T1000 (cell line): Measurements from ENCODE around the gene NFE2L2.
A peak's percentile ranks its signal among the peaks of the same experiment; 100 is the strongest.
"Not testable (repeated sequence)": the region's sequence is repeated elsewhere in the genome, so short reads cannot be mapped to it uniquely, and the experiment has no call there.

Source experiments
- DNase-seq: peaks from one replicate; lab custom pipeline; 2025; ENCODE audit warnings: mixed read lengths; lab: John Stamatoyannopoulos, UW

Gene NFE2L2

DNA sequence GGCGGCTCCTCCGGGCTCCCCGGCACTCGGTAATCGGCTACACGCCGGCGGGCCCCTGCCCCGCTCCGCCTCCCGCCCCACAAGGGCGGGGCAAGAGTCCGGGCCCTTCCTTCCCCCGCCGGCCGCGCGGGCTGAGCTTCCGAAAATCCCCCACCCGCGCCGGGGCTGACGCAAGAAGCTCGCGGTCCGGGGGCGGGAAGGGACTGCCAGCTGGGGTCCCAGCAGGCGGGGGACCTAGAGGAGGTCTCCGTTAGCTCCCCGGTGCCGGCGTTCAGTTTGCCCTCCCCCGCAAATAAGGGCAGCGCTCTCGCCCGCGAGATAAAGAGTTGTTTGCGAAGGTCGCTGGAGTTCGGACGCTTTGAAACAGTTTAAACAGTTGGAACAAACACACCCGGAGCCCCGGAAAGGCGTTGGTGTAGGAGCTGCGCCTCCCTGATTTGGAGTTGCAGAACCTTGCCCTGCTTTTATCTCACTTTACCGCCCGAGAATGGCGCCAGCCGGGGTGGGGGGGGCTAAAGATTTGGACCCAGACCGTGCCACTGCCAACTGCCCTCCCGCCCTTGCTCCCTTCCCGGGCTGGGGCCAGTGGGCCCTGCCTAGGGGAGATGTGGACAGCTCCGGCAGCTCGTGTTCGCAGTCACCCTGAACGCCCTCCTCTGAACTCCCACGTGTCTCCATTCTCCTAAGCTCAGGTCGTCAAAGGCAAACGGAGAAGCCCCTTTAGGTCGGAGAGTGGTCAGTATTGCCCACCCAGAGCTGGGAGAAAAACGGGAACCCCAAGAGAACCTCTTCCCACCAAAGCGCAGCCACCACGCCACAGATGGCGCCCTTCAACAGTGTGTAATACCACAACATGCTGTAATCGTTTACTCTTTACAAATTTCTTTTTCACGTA, at the start of gene NFE2L2:
NFE2L2 (minus strand) TSS at position 35 of the 895 bp plus-strand sequence. CDS start 151 bp downstream, outside the sequence.
- DNase-seq = peak; percentile 69

DNA sequence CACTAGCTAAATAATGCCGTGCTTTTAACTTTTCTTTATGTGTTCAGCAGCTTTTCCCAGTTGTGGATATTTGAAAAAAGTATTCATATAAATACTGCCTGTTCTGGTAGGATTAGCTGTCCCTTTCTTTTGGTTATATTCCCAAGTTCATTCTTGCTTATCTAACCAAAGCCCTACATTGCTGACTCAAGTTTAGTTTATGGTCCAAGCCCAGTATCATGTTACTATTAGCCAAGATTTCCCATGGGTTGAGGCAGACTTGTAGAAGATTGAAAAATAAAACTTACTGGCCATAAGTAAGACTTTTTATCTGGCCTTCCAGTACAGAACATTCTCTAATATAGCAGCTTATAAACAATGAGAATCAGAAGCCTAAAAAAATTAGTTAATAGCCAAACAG, 49.7 kb upstream of the NFE2L2 start:
- no peak for DNase-seq

DNA sequence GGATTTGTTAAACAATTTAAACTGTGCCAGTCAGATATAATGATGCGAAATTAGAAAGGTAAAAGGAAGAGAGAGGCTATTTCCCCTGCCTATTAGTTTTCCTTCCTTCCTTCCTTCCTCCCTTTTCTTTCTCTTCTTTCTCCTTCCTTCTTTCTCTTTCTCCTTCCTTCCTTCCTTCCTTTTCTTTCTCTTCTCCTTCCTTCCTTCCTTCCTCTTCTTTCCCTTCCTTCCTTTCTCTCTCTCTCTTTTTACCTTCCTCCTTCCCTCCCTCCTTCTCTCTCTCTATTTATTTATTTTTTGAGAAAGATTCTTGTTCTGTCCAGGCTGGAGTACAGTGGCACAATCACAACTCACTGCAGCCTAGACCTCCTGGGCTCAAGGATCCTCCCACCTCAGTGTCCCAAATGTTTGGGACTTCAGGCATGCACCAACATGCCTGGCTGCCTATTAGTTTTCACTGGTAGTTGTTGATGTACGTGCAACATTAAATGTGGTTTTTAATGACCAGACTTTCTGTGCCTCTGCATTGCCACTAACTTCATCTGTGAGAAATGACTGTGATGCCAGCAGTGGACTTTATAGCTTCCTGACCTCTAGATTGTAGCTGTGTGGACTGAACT, 48.7 kb upstream of the NFE2L2 start:
- DNase-seq = no peak

DNA sequence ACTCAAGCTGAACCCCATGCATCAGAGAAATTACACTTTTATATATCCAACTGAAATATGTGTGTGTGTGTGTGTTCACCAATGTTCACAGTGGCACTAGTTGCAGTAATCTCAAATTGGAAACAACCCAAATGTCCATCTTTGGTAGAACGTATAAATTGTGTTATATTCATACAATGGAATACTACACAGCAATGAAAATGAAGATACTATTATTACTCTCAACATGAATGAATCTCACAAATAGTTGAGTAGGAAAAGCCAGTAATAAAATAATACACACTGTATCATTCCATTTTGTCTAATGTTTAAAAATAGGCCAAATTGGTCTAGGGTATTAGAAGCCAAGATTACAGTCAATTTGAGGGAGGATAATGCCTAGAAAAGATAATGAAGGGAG, 48.0 kb upstream of the NFE2L2 start:
- no peak for DNase-seq

DNA sequence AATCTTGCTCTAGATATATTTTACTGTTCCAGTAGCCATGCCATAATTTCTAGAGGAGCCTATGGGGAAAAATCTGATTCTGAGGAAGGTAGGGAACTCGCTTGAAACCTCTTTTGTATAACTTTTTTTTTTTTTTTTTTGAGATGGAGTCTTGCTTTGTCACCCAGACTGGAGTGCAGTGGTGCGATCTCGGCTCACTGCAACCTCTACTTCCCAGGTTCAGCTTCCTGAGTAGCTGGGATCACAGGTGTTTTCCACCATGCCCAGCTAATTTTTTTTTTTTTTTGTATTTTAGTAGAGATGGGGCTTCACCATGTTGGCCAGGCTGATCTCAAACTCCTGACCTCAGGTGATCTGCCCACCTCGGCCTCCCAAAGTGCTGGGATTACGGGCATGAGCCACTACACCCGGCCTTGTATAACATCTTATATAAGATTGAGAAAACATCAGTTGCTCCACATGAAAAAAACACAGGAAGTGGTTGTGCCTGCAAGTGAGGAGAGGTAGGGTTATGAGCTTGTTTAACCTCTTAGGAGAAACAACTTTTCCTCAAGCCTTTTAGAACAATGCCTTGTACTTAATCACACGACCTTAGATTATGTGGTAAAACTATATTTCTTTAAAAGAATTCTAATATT, 45.3 kb upstream of the NFE2L2 start:
- not testable (repeated sequence) for DNase-seq

DNA sequence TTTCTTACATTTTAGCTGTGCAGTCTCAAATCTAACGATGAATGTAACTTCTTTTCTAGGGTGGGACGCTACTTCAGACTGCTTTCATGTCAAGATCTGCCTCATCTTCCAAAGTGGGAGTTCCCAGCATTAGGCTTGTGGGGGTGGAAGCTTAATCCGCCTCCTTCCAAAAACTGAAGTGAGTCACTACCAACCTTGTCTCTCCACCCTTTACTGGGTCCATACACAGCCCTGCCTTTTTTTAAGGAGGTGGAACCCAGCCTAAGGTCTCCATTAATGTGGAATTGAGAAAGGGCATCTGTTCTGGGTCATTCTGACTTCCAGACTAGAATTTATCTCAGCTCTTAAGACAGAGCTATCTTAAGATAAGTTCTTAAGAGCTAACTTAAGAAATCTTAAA, 42.0 kb upstream of the NFE2L2 start:
- no peak for DNase-seq

DNA sequence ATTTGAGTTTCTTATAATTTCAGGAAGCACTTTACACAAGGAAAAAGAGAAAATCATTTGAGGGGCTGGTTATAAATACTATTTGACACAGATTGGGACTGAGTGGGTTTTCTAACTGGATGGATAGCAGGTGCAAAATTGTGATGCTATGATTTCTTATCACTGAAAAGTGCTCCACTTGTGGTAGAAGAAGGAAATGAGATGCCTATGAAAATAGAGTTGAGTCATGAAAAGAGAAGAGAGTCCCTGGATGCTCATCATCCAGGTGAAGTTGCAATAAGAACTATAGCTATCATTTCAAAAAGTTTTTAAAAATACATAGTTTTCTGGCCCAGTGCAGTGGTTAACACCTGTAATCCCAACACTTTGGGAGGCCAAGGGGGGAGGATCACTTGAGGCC, 39.4 kb upstream of the NFE2L2 start:
- no peak for DNase-seq

DNA sequence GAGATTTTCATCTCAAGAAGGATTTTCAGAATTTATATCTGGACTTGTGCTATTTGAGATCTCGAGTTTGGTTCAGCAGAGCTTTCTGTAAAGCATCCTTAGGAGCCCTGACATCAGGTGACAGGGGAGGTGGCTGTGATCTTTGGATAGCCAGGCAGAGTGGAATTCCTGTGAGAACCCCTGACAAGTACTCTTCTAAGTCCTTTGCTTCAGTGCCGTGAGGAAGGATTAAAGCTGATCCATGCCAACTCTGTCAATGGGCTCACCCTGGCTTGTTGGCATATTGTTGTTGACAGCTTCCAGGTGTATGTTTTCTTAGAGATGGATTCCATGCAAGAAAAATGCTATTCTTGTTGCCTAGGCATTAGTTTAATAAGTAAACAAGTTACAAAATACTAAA, 38.0 kb upstream of the NFE2L2 start:
- DNase-seq = no peak

DNA sequence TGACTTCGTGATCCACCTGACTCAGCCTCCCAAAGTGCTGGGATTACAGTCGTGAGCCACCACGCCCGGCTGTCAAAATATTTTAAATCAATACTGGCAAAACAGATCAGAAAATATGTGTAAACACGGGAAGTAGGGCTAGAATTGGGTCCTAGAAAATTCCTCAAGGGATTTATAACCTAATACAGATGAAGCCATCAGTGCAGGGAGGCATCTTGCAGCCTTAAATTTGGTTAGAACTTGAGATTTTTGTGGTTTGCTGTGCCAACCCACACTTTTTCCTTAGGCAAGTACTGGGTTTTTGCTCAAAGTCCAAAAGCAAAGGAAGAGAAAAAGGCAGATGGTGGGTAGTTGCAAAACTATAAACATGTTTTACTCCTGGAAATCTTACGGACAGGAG, 33.7 kb upstream of the NFE2L2 start:
- no peak for DNase-seq

DNA sequence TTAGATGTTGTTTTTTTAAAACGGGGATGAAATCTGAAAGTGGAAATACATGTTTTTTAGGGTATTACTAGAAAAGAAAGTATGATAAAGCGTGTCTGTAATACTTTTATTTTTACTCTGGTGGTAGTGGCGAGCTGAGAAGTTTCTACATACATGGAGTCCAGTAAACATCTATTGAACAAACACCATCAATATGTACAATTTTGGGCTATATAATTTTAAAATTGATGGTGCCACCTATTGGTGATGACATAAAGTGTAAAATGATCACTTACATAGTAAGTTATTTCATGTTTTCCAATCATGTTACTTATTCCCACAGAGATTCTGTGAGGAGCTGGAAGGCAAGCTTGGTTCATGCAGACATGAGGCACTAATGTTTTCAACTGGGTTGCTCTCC, 31.5 kb upstream of the NFE2L2 start:
- no peak for DNase-seq

DNA sequence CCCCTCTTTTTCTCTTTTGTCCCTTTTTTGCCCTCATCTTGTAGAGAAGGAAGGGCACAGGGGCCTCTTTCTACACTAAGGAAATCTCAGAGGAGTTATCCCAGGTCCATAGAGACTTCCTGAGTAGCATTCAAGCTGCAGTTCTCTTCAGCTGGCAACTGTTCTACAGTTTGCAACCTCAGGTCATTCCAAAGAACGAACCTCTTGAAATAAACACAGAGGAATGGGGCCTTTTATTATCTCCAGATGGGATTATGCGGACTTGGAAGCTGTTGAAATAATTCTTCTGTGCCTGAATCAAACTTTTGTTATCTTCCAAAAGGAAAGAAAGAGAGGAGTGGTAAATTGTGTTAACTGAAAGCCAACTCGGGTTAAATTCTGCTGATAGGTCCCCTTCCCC, 31.0 kb upstream of the NFE2L2 start:
- no peak for DNase-seq

DNA sequence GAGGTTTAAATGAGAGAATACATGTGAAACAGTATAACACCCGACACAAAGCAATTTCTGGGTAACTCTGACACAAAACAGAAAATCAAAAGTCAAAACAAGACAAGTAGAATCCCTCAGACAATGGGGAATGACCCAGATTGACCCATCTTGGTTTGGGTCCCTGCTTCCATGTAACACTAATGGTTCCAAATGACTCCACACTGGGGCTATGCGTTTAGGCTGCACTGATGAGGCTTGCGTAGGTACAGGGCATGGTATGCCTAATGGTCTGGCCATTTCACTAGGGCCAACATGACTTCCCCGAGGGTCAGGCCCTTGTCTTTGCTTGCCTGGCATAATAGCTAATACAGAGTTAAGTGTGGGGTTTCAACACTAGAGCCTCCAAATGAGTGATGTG, 27.2 kb upstream of the NFE2L2 start:
- DNase-seq = no peak

DNA sequence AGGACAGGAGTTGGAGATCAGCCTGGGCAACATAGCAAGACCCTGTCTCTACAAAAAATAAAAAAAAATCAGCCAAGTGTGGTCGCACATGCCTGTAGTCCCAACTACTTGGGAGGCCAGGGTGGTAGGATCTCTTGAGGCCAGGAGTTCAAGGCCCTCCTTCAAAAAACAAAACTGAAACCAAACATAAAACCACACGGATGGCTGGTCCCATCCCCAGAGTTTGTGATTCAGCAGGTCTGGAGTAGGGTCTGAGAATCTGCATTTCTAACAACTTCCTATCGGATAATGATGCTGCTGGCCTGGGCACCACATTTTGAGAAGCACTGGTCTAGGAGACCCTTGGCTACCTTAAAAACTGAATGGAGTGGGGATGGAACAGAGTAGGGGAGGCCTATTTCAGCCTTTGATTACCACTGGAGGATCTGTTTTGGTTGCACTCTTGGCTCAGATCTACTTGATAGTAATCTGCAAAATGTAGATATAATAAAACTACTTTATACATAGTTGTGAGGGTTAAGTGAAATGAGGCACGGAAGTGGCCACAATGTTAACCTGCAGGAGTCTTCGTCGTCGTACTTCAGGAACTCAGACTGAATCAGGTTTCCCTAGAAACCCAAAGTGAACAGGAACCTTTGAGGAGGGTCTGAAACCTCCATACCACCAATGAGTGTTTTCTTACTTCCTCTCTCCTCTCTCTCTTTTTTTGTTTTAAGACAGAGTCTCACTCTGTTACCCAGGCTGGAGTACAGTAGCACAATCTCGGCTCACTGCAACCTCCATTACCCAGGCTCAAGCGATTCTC, 25.5 kb upstream of the NFE2L2 start:
- no peak for DNase-seq

DNA sequence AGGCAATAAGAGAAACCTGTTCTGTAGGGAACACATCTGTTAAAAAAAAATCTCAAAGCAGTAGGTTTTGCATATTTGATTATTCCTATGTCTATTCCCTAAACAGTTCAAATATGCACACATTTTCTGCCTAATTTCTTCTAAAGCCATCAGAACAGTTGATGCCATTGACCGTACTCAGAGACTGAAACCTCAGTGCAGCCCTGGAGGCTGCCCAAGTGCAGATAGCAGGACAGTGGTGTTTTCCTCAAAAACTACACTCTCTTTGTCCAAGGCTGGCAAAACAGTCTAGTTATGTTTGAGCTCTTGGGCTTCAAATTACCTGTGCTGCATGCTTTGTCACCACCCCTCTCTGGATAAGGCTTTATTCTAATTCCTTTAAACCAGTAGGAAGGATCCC, 23.3 kb upstream of the NFE2L2 start:
- no peak for DNase-seq

DNA sequence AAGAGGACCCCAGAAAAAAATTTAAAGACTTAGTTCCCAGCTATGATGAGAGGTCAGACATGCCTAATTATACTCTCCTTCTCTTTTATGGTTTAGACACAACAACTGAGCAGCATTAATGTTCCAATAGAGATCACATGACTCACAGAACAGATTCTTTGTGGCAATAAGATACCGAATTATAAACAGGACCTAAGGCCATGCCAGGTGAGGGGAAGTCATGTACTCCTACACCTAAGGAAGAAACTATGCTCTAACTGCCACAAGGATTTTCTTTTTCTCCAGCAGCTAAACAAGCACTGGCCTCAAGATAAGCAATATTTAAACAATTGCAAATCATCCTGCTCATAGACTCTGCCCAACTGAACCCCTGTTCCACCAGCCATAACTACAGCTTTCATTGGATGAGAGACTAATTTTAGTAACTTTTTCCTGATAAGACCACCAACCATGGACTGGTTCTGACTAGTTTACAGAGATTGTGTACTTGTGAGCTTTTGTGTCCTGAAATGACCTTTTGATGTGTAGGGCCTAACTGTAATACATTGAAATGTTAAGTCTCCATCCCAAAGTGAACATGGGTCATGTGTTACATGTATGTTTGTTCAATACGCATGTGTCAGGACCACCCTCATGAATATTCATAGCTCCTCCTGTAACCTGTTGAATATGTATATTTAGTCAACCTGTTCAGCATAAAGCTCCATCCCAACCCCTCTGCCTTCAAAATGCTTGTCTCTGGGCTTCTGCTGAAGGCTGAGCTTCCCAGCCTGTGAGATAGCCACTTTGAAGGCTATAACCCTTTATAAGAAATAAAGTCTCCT, 21.6 kb upstream of the NFE2L2 start:
- no peak for DNase-seq

DNA sequence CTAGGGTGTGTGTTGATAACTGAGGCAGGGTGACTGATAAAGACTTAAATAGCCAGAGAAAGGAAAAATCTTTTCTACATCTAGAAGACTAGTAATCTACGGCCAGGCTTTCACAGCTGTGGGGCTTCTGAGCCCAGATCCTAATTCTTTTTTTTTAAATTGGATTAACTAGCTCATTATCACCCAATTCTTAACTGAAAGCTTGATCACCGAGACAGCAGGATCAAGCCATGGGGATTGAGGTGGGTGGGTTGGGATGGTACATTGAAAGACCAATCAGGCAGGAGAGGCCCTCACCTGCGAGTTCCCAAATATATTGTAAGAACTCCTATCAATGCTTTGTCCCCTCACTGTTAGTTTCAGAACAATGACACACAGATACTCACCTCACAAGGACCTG, 20.0 kb upstream of the NFE2L2 start:
- no peak for DNase-seq

DNA sequence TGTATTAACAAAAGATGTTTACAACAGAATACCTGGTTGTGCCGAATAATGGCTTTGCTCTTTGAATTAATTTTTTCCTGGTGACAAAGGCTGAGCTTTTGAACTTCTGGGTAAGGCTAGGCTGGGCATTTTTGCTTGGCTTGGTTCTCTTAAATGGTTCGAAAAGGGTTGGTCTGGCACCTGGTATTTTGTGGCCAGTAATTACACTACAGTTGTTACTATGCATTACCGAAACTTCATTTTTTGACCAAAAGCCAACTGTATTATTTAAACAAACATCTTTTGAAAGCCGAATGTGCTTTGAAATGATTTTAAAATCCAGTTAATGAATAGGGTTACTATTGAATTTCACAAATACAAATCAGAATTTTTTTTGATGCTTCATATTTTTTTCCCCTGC, 19.4 kb upstream of the NFE2L2 start:
- no peak for DNase-seq

DNA sequence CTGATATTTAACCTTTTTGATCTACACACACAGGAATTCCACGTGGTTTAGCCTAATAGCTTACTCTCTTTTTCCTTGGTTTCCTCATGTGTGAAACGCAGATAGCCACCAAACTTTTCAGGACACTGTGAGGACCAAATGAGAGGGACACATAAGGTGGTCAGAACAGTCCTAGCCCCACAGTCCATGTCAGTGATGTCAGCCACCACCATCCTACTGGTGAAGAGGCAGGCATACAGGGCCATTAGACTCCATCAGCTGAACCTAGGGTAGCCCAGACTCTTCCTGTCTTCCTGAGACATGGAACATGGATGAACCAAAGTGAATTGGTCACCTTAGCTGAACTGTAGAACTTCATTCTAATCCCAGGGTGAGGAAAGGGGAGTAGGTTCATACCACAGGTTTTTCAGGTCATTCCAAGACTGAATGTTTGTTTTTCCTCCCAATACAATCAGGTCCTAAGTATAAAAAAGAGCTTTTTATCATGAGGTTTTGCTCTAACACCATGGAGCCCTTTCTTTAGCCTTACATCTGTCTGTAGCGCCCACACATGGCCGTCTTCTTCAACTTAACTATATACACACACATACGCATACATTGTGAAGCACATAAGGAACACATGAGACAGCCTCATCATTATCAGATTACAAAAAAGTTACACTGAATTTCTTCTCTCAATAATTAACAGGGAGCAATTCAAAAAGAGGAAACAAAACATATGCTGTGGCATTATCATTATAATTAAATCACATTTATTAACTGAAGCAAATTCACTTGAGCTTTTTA, 18.5 kb upstream of the NFE2L2 start:
- DNase-seq = no peak

DNA sequence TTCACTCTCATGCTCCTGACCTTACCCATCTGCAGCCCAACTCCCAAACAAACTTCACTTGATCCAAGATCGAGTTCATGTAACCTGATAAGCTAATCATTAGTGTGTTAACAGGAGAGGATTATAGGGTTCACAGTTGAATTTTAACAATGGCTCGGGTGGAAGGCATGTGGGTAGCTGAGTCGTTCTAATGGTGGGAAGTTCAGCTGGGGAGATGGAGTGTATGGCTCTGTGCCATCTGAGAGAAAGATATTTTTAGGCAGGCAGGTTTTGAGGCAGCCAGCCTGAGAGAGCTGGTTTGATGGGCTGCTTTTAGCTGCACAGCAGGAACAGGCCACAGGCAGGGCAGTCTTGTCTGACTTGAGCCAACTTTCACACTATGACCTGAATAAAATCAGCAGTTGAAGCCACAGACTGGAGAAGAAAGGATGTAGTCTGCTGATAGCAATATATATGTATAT, 17.7 kb upstream of the NFE2L2 start:
- no peak for DNase-seq

DNA sequence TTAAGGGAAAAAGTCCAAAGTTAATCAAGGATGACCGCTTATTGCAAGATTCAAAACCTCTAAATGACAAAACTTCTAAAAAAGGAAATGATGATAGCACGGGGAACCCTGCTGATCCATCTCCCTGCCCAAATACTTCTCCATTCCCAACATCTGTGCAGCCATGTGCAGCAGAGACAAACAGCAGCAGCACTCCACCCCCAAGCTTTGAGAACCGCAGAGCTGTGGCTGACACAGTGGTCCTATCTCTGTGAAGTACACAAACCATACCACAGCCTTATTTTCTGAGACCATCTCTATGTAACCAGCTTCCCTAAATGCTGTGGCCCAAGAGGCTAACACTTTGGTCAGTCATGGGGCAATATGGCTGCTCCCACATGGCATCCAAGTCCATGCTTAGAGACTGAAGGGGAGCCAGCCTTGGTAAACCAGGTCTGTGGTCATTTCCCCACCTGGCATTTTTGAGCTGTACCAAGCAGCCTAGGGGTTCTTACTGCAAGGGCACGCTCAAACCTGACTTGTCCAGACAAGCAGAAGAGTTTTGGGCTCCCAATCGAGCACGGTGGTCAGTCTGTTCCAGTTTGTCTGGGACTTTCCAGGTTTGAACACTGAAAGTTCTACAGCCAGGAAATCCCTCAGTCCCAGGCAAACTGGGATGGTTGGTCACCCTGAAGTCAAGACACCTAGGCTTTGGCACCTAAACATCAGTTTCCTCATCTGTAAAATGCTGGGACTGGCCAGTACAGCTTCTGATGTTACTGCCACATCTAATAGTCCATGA, 17.1 kb upstream of the NFE2L2 start:
- DNase-seq = no peak
